HEK293 (cell line): ENCODE data around the gene PCOLCE2.

Experiments
- RBAK ChIP-seq: fragments of 450-650 bp; formaldehyde crosslinking; IDR thresholded peaks from 2 replicates; pipeline ENCODE4 v1.5.1; 2016; ENCODE audit warnings: missing biosample characterization, missing genetic modification characterization
- TF ChIP-seq, protein P1 (sequence below): fragments of 450-650 bp; formaldehyde crosslinking; IDR thresholded peaks from 2 replicates; pipeline ENCODE4 v1.5.1; 2016; ENCODE audit warnings: missing biosample characterization, missing genetic modification characterization
- TF ChIP-seq, protein P2 (sequence below): fragments of 450-650 bp; formaldehyde crosslinking; IDR thresholded peaks from 2 replicates; pipeline ENCODE4 v1.5.1; 2017; ENCODE audit warnings: missing biosample characterization, missing genetic modification characterization
- TF ChIP-seq, protein P3 (sequence below): fragments of 450-650 bp; formaldehyde crosslinking; IDR thresholded peaks from 2 replicates; pipeline ENCODE4 v1.5.1; 2016; ENCODE audit warnings: missing biosample characterization, missing genetic modification characterization

DNA sequence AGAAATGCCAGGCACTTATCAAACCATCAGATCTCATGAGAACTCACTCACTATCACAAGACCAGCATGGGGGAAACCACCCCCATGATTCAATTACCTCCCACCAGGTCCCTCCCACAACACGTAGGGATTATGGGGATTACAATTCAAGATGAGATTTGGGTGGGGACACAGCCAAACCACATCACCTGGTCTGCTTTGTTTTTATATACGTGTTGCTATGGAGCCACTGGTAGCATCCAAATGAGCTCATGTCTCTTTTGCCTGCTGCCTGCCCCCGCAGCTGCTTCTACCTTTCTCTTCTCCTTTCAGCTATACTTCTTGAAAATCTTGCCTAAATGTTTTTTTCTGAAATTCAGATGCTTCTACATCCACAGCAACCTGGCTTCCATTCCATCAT is 26.8 kb upstream of the PCOLCE2 start:
- TF ChIP-seq, protein P1, sequence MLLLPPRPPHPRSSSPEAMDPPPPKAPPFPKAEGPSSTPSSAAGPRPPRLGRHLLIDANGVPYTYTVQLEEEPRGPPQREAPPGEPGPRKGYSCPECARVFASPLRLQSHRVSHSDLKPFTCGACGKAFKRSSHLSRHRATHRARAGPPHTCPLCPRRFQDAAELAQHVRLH (tag by site-specific recombination) = no peak
- TF ChIP-seq, protein P2, sequence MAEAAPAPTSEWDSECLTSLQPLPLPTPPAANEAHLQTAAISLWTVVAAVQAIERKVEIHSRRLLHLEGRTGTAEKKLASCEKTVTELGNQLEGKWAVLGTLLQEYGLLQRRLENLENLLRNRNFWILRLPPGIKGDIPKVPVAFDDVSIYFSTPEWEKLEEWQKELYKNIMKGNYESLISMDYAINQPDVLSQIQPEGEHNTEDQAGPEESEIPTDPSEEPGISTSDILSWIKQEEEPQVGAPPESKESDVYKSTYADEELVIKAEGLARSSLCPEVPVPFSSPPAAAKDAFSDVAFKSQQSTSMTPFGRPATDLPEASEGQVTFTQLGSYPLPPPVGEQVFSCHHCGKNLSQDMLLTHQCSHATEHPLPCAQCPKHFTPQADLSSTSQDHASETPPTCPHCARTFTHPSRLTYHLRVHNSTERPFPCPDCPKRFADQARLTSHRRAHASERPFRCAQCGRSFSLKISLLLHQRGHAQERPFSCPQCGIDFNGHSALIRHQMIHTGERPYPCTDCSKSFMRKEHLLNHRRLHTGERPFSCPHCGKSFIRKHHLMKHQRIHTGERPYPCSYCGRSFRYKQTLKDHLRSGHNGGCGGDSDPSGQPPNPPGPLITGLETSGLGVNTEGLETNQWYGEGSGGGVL = no peak
- TF ChIP-seq RBAK (tag by site-specific recombination) = no peak
- TF ChIP-seq, protein P3, sequence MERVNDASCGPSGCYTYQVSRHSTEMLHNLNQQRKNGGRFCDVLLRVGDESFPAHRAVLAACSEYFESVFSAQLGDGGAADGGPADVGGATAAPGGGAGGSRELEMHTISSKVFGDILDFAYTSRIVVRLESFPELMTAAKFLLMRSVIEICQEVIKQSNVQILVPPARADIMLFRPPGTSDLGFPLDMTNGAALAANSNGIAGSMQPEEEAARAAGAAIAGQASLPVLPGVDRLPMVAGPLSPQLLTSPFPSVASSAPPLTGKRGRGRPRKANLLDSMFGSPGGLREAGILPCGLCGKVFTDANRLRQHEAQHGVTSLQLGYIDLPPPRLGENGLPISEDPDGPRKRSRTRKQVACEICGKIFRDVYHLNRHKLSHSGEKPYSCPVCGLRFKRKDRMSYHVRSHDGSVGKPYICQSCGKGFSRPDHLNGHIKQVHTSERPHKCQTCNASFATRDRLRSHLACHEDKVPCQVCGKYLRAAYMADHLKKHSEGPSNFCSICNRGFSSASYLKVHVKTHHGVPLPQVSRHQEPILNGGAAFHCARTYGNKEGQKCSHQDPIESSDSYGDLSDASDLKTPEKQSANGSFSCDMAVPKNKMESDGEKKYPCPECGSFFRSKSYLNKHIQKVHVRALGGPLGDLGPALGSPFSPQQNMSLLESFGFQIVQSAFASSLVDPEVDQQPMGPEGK = no peak
